ENCODE measurements around the gene VARS1. TPM values are rescaled to one million over a fixed set of nuclear protein-coding genes. Genes with fewer than 3 reads are reported as not detected.

VARS1 gene
- 10 to 100 TPM; 58.5 to 66.6 TPM for total RNA-seq

GRCh38 chr6:31795616-31796298 lies at the start of gene VARS1:
Gene VARS1 (minus strand): TSS chr6:31795752. CDS start chr6:31795217, 535 bp downstream.

GRCh38 chr6:31827286-31828079 lies 31.9 kb upstream of the VARS1 start, which contains the start of gene HSPA1B:
Gene HSPA1B (plus strand): TSS chr6:31827738. CDS start chr6:31827951, 213 bp downstream.

DNA sequence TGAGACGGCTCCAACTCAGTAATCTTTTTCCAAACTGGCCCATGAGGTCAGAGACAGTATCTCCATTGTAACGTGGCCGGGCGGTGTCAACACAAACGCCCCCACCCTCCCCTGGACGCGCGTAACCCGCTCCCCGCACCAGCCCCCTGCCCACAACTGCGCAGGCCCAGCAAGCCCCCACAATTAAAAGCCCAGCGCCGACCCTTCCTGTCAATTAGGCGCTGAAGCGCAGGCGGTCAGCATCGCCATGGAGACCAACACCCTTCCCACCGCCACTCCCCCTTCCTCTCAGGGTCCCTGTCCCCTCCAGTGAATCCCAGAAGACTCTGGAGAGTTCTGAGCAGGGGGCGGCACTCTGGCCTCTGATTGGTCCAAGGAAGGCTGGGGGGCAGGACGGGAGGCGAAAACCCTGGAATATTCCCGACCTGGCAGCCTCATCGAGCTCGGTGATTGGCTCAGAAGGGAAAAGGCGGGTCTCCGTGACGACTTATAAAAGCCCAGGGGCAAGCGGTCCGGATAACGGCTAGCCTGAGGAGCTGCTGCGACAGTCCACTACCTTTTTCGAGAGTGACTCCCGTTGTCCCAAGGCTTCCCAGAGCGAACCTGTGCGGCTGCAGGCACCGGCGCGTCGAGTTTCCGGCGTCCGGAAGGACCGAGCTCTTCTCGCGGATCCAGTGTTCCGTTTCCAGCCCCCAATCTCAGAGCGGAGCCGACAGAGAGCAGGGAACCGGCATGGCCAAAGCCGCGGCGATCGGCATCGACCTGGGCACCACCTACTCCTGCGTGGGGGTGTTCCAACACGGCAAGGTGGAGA lies 19.7 kb upstream of the VARS1 start, which contains the start of the genes HSPA1A and HSPA1L:
Gene HSPA1A, plus strand, starts transcription at position 519 of the 814 bp plus-strand sequence. Its CDS starts 214 bp downstream, at position 733.
Gene HSPA1L, minus strand, starts transcription at position 259 of the 814 bp plus-strand sequence. CDS start 3,311 bp downstream, outside the sequence.

GRCh38 chr6:31806470-31807272 lies 11.1 kb upstream of the VARS1 start, which contains the start of gene LSM2:
Gene LSM2 (minus strand): TSS chr6:31806966. CDS start chr6:31806757, 209 bp downstream.

DNA sequence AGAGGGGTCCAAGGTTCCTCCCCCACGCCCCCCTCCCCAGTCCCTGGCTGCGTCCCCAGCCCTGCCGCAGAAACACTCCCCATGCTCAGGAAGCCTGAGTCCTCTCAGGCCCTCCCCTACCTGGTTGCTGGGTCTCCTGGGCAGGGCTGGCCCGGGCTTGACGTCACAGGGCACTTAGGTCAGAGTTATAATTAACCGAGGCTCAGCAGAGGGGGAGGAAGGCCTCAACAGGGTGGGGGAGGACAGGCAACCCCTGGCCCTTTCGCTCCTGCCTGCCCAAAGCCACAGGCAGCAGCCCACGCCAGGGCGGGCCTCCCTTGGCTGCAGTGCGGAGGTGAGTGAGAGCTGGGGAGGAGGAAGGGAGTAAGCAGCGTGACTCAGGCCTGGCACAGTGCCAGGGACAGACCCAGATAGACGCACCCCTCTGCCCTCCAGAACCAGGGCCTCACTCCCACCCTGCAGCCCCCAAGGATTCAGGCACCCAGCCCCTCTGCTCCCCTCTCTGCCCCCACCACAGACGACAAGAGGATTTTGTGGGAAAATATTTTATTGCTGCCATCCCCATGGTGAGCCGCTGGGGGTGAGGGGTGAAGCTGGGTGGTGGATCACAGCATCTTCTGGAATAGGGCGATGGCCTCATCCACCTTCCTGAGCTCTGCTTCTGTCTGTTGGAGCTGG lies 18.4 kb downstream of the VARS1 start, which contains the start of gene VWA7:
Gene VWA7, minus strand, starts transcription at position 340 of the 678 bp plus-strand sequence. CDS start 549 bp downstream, outside the sequence.

DNA sequence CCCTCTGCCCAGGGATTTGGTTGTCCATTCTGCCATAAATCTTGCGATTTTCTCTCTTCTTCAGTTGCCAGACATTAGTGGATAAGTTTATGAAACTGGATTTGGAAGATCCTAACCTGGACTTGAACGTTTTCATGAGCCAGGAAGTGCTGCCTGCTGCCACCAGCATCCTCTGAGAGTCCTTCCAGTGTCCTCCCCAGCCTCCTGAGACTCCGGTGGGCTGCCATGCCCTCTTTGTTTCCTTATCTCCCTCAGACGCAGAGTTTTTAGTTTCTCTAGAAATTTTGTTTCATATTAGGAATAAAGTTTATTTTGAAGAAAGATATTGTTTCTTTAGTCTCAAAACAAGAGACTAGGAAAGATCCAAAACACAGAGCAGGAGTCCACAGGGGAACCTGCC lies 33.2 kb downstream of the VARS1 start, which contains the start of gene SAPCD1:
Gene SAPCD1, plus strand, starts transcription at position 301 of the 400 bp plus-strand sequence. CDS start 399 bp downstream, outside the sequence.

Small RNA genes lying within 50 kb of the gene (small RNA-seq; reads per million reads assigned to genes)
- gene MSH5-SAPCD1 = 0 reads per million in 2 donors
- 0 reads per million in 2 donors for gene RF00019
- 0 reads per million in 2 donors for gene RNU6-850P
- gene SAPCD1 = 0 reads per million in 2 donors
- 37.1 to 48.4 reads per million in 2 donors for gene SNORD48
- 0 reads per million in 2 donors for gene SNORD52

Other genes with a start within 250 kb of the VARS1 start
- 1 to 10 TPM in 1 of 2 donors, under 1 TPM in 1; 0.33 to 1.0 TPM for gene ATP6V1G2, start 249.1 kb downstream of the VARS1 start, total RNA-seq
- gene NFKBIL1, start 248.1 kb downstream of the VARS1 start, total RNA-seq = 10 to 100 TPM; 21.6 to 27.5 TPM
- under 1 TPM in 1 of 2 donors, not detected in 1; under 0.01 TPM for gene LTA, start 223.5 kb downstream of the VARS1 start, total RNA-seq
- under 1 TPM; under 0.01 to 0.34 TPM for gene TNF, start 220.2 kb downstream of the VARS1 start, total RNA-seq
- gene LTB, start 213.3 kb downstream of the VARS1 start, total RNA-seq = not detected
- not detected for gene LST1, start 209.5 kb downstream of the VARS1 start, total RNA-seq
- gene NCR3, start 202.7 kb downstream of the VARS1 start, total RNA-seq = not detected
- not detected for gene AIF1, start 180.5 kb downstream of the VARS1 start, total RNA-seq
- 10 to 100 TPM; 68.5 to 72.3 TPM for gene PRRC2A, start 175.0 kb downstream of the VARS1 start, total RNA-seq
- gene BAG6, start 143.1 kb downstream of the VARS1 start, total RNA-seq = 100 to 1,000 TPM; 125 to 160 TPM
- gene APOM, start 139.9 kb downstream of the VARS1 start, total RNA-seq = 1 to 10 TPM in 1 of 2 donors, under 1 TPM in 1; 0.33 to 1.0 TPM
- gene C6orf47, start 135.0 kb downstream of the VARS1 start, total RNA-seq = 10 to 100 TPM; 21.3 to 23.1 TPM
- 10 to 100 TPM; 13.1 to 17.3 TPM for gene GPANK1, start 130.8 kb downstream of the VARS1 start, total RNA-seq
- gene CSNK2B, start 129.7 kb downstream of the VARS1 start, total RNA-seq = 100 to 1,000 TPM; 142 to 170 TPM
- gene LY6G5B, start 125.8 kb downstream of the VARS1 start, total RNA-seq = 1 to 10 TPM in 1 of 2 donors, under 1 TPM in 1; 1.00 to 2.1 TPM
- gene LY6G5C, start 114.7 kb downstream of the VARS1 start, total RNA-seq = under 1 TPM; under 0.01 to 0.67 TPM
- 10 to 100 TPM; 47.0 to 53.0 TPM for gene ABHD16A, start 92.4 kb downstream of the VARS1 start, total RNA-seq
- gene LY6G6F, start 88.9 kb downstream of the VARS1 start, total RNA-seq = not detected
- not detected for gene LY6G6D, start 80.4 kb downstream of the VARS1 start, total RNA-seq
- not detected for gene LY6G6C, start 74.0 kb downstream of the VARS1 start, total RNA-seq
- not detected for gene MPIG6B, start 72.4 kb downstream of the VARS1 start, total RNA-seq
- 10 to 100 TPM; 10.3 to 22.0 TPM for gene DDAH2, start 66.5 kb downstream of the VARS1 start, total RNA-seq
- gene CLIC1, start 59.2 kb downstream of the VARS1 start, total RNA-seq = 100 to 1,000 TPM; 511 to 845 TPM
- gene MSH5, start 55.7 kb downstream of the VARS1 start, total RNA-seq = 10 to 100 TPM; 17.6 to 22.0 TPM
- 1 to 10 TPM in 1 of 2 donors, under 1 TPM in 1; 0.69 to 1.7 TPM for gene SAPCD1, start 33.1 kb downstream of the VARS1 start, total RNA-seq
- not detected for gene VWA7, start 18.4 kb downstream of the VARS1 start, total RNA-seq
- gene LSM2, start 11.2 kb upstream of the VARS1 start, total RNA-seq = 10 to 100 TPM; 41.0 to 61.6 TPM
- under 1 TPM; 0.67 to 0.69 TPM for gene HSPA1L, start 19.5 kb upstream of the VARS1 start, total RNA-seq
- gene HSPA1A, start 19.8 kb upstream of the VARS1 start, total RNA-seq = 100 to 1,000 TPM in 1 of 2 donors, 10 to 100 TPM in 1; 55.7 to 144 TPM
- 100 to 1,000 TPM in 1 of 2 donors, 10 to 100 TPM in 1; 95.3 to 188 TPM for gene HSPA1B, start 32.0 kb upstream of the VARS1 start, total RNA-seq
- gene NEU1, start 67.1 kb upstream of the VARS1 start, total RNA-seq = 100 to 1,000 TPM; 114 to 132 TPM
- gene SLC44A4, start 83.2 kb upstream of the VARS1 start, total RNA-seq = not detected
- 10 to 100 TPM; 29.9 to 44.3 TPM for gene EHMT2, start 101.9 kb upstream of the VARS1 start, total RNA-seq
- 1 to 10 TPM; 1.7 to 3.0 TPM for gene ZBTB12, start 106.3 kb upstream of the VARS1 start, total RNA-seq
- gene C2, start 132.0 kb upstream of the VARS1 start, total RNA-seq = 1 to 10 TPM; 2.4 to 3.7 TPM
- 1 to 10 TPM; 1.7 to 4.1 TPM for gene CFB, start 150.3 kb upstream of the VARS1 start, total RNA-seq
- gene NELFE, start 163.2 kb upstream of the VARS1 start, total RNA-seq = 100 to 1,000 TPM in 1 of 2 donors, 10 to 100 TPM in 1; 73.6 to 114 TPM
- 10 to 100 TPM; 50.6 to 54.4 TPM for gene SKIC2, start 163.4 kb upstream of the VARS1 start, total RNA-seq
- 10 to 100 TPM; 13.1 to 16.0 TPM for gene DXO, start 176.4 kb upstream of the VARS1 start, total RNA-seq
- 1 to 10 TPM in 1 of 2 donors, under 1 TPM in 1; 0.33 to 1.4 TPM for gene C4A, start 186.3 kb upstream of the VARS1 start, total RNA-seq
- 1 to 10 TPM in 1 of 2 donors, under 1 TPM in 1; 0.67 to 1.4 TPM for gene C4B, start 219.0 kb upstream of the VARS1 start, total RNA-seq
- not detected for gene CYP21A2, start 242.7 kb upstream of the VARS1 start, total RNA-seq